Islet of Langerhans (tissue), 1 donor: ENCODE measurements around the gene NRG3.
"Not testable (repeated sequence)": the region's sequence is repeated elsewhere in the genome, so short reads cannot be mapped to it uniquely, and the experiment has no call there.

Experiments
- FAIRE-seq: peaks from one replicate; lab custom pipeline; 2011; peaks lifted over from hg19 to GRCh38; lab: Jason Lieb, UNC

NRG3 gene

DNA sequence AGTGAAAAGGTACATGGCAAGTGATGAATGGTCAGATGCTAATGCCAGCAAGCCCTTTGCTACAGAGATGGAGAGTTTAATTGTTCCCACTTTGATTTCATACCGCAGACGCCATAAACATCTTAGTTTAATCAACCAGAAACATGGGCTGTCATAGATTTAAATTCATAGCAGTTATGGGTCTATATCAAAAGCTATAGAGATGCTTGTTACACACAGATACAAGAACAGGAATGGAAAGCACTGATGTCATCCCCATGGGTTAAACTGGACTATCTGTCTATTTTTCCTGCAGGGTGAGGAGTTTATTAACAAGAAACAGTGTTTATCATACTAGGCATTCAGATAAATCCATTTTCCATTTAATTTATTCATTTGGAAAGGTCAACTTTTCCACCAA is 409.2 kb downstream of the NRG3 start:
- no peak for FAIRE-seq

DNA sequence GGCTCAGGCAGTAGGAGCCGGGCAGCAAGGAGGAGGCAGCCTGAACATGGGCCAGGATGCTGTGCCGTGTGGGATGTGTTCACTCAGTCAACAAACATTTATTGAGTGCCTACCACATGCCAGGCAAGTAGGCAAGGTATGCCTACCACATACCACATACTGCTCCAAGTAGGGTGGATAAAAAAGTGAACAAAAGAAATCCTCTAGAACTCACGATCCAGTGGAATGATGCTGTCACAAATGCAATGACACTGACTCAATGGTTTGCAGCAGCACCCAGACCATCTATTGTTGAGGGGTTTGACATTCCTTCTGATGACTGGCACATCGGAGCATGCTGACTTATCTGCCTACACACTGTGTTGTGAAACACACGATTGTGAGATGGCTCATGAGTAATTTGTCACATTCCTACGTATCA is 413.5 kb downstream of the NRG3 start:
- no peak for FAIRE-seq

DNA sequence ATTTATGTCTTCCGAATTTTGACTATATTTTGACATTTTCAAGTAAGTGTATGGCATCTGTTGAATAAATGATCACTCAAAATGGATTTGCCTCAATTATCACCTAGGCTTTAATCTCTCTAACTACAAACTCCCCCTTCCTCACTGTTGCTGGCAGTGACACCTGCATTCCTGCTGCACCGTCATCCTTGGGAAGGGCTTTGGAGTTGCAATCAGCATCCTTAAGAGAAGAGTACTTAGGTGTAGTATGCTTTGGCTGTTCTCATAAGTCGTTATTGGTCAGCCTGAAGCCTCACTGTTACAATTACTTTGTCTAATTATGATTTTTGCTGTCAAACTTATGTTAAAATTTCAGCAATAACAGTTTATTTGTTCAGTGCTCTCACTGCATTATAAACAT is 415.0 kb downstream of the NRG3 start:
- FAIRE-seq = no peak

DNA sequence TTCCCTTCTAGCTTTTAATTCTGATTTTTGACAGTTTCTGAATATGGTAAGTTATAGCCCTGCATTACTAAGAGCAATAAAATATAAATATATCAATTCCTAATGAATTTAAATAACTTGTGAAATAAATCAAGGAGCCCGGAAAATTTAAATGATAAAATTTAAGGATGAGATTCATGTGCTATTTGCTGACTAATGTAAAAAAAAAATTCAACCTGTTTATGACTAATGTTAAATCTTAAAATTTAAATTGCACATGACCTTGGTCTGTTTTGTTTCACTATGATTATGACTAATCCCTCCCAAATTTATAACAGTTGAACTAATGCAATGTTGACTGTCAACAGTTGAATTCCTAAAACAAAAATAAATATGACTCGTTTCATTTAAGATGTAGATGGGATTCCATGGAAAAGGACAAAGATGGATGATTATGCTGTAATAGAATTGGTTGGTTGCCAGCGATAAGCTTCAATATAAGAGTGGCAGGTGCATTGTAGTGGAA is 419.9 kb downstream of the NRG3 start:
- no peak for FAIRE-seq

DNA sequence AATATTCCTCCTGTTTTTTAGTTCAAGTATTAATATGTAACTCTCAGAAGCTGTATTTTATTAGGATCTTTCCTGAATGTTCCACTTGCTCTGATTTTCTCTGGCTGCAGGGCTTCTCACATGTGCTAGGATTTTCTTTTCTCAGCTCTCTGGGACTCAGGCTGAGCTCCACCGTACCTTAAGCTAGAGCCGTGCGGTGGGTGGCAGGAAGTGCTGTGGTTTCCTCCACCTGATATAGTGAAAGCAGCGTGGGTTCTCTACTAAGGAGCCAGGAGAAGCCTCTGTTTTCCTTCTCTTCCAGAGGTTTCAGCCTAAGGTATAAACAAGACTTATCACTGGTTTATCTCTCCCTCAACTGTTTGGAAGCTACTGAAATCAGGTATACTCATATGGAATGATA is 433.6 kb downstream of the NRG3 start:
- no peak for FAIRE-seq

DNA sequence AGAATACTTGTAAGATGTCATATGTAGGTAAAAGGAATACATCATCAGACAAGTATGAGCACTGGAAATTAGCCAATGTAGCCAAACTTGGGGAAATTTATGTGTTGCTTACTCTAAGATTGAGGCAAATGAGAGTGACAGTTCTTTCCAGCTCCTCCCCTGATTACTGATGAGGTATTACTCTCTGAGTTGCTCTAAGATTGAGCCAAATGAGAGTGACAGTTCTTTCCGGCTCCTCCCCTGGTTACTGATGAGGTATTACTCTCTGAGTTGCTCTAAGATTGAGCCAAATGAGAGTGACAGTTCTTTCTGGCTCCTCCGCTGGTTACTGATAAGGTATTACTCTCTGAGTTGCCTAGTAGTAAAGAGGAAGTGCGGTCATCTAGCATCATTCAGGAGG is 435.8 kb downstream of the NRG3 start:
- no peak for FAIRE-seq

DNA sequence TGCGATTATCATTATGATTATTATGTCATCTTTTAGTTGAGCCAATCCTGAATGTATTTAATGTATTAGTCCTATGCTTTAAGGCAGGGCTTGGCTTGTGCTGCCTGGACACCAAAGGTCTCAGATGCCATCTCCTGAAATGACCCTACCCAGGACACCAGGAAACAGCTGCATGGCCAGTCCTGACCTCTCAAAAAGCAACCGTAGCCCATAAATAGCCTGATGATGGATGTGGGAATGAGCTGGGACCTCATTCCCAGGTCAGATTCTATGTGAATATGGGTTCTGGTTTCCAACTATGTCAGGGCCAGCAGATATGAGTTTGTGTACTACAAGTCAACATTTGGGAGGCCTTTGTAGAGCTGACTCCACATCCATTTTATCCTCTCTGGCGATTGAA is 438.4 kb downstream of the NRG3 start:
- FAIRE-seq = no peak

DNA sequence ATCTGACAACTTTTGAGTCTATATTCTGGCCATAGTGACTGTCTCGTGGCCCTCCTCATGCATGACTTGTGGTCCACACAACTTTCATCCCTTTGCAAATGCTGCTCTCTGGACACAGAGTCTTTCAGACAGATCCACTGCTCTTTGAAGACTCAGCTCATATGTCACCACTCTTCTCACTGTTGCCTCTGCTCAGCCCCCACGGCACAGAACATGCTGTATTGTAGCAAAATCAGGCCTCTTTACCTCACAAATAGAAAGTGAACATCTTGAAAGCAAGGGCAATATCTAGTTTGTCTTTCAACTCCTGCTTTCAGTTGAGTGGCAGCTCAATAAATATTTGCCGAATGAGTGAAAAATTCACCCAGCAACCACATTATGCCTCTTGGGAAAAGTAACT is 443.5 kb downstream of the NRG3 start:
- no peak for FAIRE-seq

DNA sequence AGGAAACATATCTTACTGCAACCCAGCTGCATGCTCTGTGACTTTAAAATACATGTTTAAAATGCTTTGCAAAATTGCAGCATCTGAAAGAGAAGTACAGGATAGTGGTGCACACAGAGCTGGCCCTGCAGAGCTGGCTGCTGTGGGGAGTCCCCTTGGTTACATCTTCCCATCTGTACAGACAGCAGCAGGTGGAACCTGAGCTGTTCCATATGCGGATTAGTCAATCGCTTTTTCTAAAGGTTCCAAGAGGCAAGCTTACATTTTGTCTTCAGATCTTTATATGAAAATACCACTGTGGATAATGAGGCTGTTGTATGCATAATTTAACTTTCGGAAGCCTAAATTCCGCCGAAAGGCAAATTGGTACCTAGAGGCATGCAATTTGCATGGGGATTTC is 444.1 kb downstream of the NRG3 start:
- no peak for FAIRE-seq

DNA sequence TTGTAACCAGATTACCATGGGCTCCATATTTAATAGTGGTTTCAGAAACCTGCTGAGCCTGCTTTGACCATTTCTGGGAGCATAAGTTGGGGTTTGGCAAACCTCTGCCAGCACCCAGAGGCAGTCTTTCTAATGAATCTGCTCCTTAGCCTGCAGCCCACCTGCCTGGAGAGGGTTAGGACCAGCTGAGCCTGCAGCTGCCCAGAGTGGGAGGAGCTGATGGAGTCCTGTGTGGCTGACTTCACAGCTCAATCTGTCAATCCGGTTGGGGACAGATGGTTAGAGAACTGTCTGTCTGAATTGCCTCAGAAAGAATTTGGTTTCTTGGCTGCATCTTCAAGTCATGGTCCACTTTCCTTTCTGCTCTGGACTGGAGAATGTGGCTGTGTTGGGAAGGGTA is 444.6 kb downstream of the NRG3 start:
- FAIRE-seq = no peak

DNA sequence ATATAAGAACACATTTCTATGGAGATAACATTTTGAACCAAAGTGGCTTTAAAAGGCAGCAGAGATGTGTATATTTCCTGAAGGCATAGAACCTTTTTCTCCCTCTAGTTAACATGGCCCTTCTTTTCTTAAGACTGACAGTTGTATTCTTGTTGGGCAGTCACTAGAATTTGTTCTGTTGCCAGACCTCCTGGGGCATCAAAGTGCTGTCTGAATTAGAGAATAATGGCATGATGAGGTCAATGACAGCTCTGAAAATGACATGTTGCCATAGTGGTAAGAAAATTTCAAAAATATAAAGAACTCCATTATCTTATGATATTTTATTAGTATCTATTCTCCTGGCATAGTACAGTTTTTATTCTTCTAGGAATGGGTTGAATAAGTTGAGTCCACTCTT is 446.7 kb downstream of the NRG3 start:
- FAIRE-seq = no peak

DNA sequence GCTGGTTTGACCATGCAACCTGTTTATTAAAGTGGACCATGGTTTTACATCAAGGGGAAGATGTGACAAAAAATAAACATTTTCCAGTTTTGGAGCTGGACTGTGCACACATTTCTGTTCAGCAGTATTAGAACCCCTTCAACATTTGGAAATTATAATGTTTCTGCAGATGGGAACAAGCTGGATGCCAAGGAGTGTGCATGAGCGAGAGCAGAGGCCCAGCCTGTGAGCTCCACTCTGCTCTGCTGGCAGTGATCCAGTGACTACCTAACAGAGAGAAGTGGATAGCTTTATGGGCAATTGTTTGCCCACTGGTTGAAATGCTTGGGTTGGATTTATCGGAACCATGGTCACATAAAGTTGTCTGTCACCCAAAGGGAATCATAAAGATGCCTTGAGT is 456.7 kb downstream of the NRG3 start:
- FAIRE-seq = no peak

DNA sequence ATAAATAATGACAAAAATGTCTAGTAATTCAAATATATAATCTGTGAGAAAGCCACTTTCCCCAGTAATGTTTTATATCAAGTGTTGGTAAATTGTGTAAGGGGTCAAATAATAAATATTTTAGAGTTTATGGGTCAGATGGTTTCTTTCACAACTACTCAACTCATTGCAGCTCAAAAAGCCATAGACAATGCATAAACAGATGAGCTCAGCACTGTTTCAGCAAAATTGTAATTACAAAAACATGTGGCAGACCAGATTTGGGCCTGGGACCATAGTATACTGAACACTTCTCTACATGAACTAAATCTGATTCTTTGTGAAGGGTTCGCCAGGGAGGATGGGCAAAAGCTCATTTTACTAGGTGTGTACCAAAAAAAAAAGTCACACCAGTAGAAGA is 460.8 kb downstream of the NRG3 start:
- no peak for FAIRE-seq

DNA sequence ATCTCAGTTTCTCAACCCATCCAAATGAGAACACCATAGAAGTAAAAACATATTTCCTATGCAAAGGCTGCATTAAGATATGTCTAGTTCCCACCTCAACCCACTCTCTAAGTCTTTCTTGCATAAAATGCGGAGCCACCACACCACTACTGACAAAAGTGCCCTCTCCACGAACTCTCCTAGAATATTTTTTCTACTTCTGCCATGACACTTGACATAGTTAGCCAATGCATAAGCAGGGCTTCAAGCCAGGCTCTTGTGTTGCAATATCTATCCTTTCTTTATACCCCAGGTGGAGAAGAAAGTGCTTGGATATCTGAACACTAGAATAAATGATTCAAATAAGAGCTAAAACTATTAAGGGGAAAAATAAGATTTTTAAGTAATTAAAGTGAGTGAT is 465.2 kb downstream of the NRG3 start:
- FAIRE-seq = no peak

DNA sequence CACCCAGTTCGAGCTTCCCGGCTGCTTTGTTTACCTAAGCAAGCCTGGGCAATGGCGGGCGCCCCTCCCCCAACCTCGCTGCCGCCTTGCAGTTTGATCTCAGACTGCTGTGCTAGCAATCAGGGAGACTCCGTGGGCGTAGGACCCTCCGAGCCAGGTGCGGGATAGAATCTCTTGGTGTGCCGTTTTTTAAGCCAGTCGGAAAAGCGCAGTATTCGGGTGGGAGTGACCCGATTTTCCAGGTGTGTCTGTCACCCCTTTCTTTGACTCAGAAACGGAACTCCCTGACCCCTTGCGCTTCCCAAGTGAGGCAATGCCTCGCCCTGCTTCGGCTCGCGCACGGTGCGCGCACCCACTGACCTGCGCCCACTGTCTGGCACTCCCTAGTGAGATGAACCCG is 474.6 kb downstream of the NRG3 start:
- not testable (repeated sequence) for FAIRE-seq

DNA sequence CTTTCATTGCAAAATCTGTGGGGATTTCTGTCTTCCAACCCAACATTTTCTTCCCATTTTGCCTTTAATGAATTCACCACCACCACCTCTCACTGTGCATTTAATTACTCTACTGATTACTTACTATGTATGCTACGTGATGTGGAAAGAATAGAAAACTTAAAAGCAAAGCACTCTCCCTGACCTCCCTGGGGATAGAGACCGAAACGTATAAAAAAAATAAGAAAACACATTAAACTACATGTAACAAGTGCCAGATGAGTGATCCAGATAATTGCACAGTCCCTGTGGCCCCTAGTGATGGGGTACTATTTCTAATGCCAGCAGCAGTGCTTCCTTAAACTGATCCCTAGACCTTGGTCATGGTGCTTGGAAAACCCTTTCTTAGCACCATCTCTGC is 478.4 kb downstream of the NRG3 start:
- FAIRE-seq = no peak

DNA sequence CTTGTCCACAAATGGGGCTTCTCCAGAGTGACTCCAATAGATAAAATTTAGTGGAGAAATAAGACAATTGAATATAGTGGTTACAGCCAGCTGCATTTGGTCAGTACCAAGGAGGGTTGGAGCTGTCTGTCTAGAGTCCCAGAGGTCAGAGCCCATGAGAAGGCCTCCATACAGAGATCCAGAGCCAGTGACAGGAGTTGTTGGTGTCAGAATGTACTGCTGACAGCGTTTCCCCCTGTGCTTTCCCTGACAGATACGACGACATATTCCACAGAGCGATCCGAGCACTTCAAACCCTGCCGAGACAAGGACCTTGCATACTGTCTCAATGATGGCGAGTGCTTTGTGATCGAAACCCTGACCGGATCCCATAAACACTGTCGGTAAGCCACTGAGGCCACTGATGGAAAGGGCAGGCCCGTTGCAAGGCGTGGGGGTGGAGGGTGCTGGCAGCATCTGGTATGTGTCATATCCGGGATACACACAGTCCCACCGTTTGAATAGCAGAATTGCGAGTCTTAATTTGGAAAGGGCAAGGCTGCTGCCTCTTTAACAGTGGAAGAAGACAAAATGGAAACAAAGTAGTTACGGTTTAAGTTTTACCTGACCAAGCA is 483.6 kb downstream of the NRG3 start:
- no peak for FAIRE-seq

DNA sequence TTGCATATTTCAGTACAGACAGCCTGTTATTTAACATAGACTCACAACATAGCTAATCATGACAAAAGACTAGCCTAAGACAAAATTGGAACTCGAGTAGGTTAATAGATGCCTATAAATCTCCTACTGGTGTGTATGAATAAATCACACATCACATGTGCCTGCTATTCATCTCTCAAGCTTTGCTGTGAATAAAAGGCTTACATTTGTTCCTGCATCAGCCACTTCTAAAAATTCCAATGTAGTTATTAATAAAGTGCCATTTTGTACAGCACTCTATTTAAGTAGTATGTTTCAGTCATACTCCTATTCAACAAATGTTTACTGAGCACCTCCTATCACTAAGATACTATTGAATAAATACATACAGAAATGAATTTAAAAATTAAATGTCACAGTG is 486.3 kb downstream of the NRG3 start:
- no peak for FAIRE-seq

DNA sequence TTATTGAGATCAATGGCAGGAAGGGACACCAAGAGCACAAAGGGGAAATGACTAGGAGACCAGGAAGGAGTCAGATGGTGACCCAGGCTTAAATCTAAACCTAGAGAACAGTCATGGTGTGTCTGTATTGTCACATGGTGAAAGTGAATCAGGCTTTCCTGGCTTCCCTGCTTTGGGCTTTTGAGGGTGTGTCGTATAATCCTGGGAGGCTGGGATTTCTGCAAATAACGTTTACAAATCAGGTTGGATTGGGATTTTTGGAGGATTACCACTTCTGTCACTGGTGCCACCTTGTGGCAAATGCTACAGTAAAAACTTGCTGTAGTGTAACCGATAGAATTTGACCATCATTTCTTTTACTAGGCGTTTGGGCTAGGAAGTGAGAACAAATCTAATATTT is 502.6 kb downstream of the NRG3 start:
- no peak for FAIRE-seq

DNA sequence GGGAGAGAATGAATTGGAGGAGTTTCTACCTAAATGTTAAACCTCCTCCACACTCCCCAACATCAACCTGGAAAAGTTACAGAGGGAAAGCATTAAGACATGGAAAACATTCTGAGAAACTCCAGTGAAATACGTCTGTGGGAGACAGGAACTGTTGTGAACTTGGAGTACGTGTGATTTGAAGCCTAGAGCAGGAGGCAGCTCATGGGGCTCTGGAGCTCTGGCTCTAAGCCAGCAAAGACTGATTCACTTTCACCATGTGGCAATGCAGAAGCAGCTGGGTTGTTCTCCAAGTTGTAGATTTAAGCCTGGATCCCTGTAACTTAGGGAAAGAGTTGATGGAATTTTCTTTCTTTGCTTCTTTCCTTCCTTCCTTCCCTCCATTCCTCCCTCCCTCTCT is 503.2 kb downstream of the NRG3 start:
- FAIRE-seq = peak; percentile 68

DNA sequence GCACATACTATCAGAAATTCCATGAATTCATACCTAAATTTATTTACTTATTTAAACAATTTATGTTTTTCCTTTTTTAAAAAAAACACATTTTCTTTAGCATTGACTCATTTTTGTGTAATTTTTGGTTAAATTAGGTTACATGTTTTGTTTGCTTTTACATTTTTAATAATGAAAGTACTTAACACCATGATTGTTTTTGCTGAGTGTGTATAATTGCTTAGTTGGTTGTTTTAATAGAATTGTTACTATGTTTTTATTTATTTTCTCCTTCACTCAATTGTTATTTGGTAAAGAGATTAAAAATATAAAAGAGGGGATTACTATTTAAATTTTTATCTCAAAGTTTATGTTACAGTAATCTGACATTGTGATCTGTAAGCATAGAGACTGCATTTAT is 508.4 kb downstream of the NRG3 start:
- no peak for FAIRE-seq

DNA sequence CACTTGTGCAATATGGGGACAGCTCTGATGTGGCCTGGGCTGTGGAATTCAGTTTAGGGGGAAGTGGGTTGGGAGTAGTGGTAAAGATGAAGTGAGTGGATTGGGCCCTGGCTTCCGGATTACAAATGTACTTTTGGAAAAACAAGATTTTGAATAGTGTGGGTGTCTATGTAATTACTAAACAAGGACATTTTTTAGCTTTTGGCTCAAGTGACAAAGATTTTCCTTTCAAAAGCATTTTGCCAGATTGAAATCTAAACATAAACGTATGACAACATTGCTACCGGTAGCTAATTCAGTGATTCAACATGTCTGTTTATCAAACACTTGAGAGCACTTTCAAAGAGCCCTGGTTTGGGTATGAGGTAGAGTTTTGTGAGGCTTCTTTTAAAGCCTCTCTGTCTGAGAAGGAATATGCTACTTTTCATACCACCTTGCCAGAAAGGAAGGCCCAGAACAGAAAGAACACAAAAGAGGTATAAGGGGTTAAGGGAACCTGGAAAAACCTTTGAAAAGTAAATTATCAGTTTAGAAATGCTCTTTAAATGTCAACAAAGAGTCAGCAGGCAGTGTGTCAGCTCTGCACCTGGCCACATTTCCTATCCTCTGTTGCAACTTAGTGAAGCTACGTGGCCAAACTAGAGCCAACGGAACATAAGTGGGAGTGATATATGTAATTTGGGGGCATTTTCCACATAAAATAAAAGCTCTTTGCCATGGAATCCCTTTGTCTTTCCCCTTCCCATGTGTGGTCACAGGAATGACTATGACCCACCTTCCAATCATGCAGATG is 516.1 kb downstream of the NRG3 start:
- FAIRE-seq = no peak

DNA sequence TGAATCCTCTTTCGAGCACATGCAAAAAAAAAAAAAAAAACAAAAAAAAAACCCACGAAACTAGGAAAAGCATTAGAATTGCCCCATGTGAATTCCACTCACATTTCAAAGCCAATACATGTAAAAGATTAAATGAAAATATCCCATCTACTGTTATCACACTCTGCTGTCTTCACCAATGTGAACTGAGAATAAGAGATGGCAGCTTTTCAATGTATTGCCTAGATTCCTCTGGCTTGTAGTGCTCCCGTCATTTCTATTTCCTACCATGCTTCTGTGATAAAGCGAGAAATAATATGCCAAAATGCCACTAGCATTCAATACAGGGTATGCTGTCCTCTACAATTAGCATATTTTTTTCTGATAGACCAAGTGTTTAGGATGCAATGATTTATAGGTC is 517.0 kb downstream of the NRG3 start:
- no peak for FAIRE-seq

DNA sequence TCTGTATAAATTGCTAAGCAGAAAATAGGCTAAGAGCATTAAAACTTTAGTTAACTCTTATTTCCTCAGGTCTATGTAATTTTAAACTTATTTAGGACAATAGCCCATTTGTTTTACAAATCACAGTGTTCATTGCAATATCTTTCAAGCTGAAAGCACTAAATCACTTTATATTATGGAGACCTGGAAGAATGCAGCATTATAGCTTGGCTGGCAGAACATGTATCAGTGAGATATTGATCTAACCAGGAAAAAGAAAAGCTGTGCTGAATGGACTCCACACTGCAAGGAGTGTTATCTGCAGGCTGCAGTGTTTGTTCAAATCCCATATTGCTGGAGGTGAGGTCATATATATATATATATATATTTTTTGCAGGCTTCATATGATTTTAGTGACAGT is 517.5 kb downstream of the NRG3 start:
- no peak for FAIRE-seq
